HG03457 (cell line): ENCODE data around the gene ELMOD1.

Source experiments
- ATAC-seq: cut with Tn5 transposase; IDR thresholded peaks from one replicate; pipeline ENCODE4 v1.9.1; 2021; ENCODE audit warnings: moderate number of reproducible peaks; ENCODE audit not compliant: unreplicated experiment

Gene ELMOD1

GRCh38 chr11:107713009-107713408 is 122.1 kb downstream of the ELMOD1 start:
- no peak for ATAC-seq
